Activated CD4-positive, alpha-beta T cell treated with anti-CD3 and anti-CD28 coated beads, Interleukin-2, amount 10 ng/mL, durations not matched to agents 7 days and 5 days (primary cell): ENCODE data around the gene CHMP1A. TPM values are rescaled to one million over a fixed set of nuclear protein-coding genes. Genes with fewer than 3 reads are reported as not detected.
"Not testable (repeated sequence)": the region's sequence is repeated elsewhere in the genome, so short reads cannot be mapped to it uniquely, and the experiment has no call there.

Experiments
- CTCF ChIA-PET: fragments of 350-600 bp; sonication (Branson Sonifier 250); formaldehyde crosslinking; loops from one replicate; lab custom pipeline; 2021; ENCODE audit warnings: antibody characterized with exemption; lab: Charles Lee
- POLR2A ChIA-PET: fragments of 350-600 bp; sonication (Branson Sonifier 250); formaldehyde crosslinking; loops from one replicate; lab custom pipeline; 2021; ENCODE audit warnings: antibody characterized with exemption; lab: Charles Lee
- DNase-seq: peaks from one replicate; pipeline ENCODE4 v3.0.0-alpha.2; 2020
- H3K27ac Mint-ChIP-seq: one replicate; pipeline ENCODE4 v1.8.0; 2021; ENCODE audit warnings: mild to moderate bottlenecking, moderate library complexity, mixed read lengths
- H3K27me3 Mint-ChIP-seq: one replicate; pipeline ENCODE4 v1.8.0; 2021; ENCODE audit warnings: mixed read lengths
- H3K36me3 Mint-ChIP-seq: one replicate; pipeline ENCODE4 v1.8.0; 2021; ENCODE audit warnings: low read depth, mixed read lengths
- H3K4me1 Mint-ChIP-seq: one replicate; pipeline ENCODE4 v1.8.0; 2021; ENCODE audit warnings: mixed read lengths
- H3K4me3 Mint-ChIP-seq: one replicate; pipeline ENCODE4 v1.8.0; 2021; ENCODE audit warnings: mild to moderate bottlenecking, moderate library complexity, mixed read lengths
- H3K9me3 Mint-ChIP-seq: one replicate; pipeline ENCODE4 v1.8.0; 2021; ENCODE audit warnings: mixed read lengths
- total RNA-seq, 2 experiments: library from RNA; stranded (reverse); gene quantifications; one replicate each; pipeline ENCODE4 v1.2.3, GENCODE V29; 2021

The CHMP1A gene
- total RNA-seq, 2 experiments from 2014 or later: 77.6 to 102 TPM

DNA sequence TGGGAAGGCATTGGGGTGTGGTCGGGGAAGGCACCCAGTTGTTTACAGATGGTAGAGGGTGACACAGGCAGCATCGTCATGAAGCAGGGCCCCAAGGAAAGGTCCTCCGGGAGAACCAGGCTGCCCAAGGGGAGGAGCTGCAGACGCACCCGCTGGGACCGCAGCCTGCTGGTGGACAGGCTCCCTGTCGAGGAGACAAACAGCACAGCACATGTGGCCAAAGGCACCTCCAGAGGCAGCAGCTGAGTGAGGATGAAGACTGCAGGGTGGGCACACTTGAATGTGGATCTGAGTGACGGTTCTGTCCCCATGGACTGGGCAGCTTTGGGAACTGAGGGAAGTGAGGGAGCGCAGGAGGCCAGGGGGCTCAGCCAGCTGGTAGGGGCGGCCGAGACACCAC is 12.4 kb downstream of the CHMP1A start:
- Mint-ChIP-seq H3K4me1 (peaks cover 7% of the 10 kb centered on the region), H3K36me3 (peaks cover 25% of the 10 kb centered on the region), H3K9me3 (no peaks in the 10 kb centered on the region), H3K27me3 (no peaks in the 10 kb centered on the region), H3K27ac (no peak overlapping the region), H3K4me3 (no peak overlapping the region)
- POLR2A ChIA-PET: no interaction called here
- CTCF ChIA-PET: no interaction called here
- no peak for DNase-seq

DNA sequence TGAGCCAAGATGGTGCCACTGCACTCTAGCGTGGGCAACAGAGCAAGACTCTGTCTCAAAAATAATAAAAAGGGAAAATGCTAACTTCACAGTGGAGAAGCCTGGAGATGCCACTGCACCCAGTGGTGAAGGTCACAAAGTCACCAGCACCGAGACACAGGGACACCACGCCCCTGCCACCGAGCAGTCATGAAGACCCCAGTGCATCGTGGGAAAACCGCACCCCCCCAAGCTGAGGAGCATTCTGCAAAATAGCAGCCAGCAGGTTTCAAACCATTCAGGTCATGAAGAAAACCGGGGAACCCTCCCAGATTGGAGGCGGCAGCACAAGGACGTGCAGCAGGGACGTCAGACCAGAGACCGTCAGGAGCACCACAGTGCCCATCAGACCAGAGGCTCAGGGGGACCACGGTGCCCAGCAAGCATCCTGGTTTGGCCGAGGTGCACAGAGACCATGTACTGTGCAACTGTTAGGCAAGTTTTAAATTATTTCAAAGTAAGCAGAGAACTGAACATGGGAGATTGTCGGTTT is 13.7 kb downstream of the CHMP1A start:
- H3K4me1 Mint-ChIP-seq: peaks cover 7% of the 10 kb centered on the region
- ChIA-PET CTCF (no interaction called here), POLR2A (no interaction called here)
- H3K27me3 Mint-ChIP-seq: no peaks in the 10 kb centered on the region
- no peak overlapping the region for H3K4me3 Mint-ChIP-seq
- DNase-seq: no peak
- peaks cover 16% of the 10 kb centered on the region for H3K36me3 Mint-ChIP-seq
- no peaks in the 10 kb centered on the region for H3K9me3 Mint-ChIP-seq
- H3K27ac Mint-ChIP-seq: peak overlapping the region; percentile 20

DNA sequence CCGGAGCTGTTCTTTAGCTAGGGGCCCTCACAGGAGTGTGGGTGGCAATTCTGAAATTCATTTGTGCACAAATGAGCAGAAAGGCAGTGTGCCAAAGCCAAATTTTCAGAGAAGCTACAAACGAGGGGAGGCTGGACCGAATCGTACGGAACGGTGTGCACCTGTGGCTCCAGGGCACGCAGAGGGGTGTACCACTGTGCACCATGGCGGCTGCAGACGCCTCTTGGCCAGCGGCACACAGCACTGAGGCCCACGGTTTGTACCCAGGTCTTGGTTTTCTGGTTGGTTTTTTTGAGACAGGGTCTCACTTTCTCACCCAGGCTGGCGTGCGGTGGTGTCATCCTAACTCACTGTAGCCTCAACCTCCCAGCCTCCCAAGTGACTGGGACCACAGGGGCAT is 14.9 kb downstream of the CHMP1A start:
- H3K9me3 Mint-ChIP-seq: no peaks in the 10 kb centered on the region
- peaks cover 13% of the 10 kb centered on the region for H3K36me3 Mint-ChIP-seq
- POLR2A ChIA-PET: no interaction called here
- CTCF ChIA-PET: interaction anchor here (1.8 kb wide), 1 partner anchor 10 kb away, joined by 6 read pairs; no protein-coding TSS in a partner anchor
- H3K27me3 Mint-ChIP-seq: no peaks in the 10 kb centered on the region
- no peak overlapping the region for H3K4me3 Mint-ChIP-seq
- H3K4me1 Mint-ChIP-seq: peaks cover 7% of the 10 kb centered on the region
- H3K27ac Mint-ChIP-seq: no peak overlapping the region
- DNase-seq: no peak

DNA sequence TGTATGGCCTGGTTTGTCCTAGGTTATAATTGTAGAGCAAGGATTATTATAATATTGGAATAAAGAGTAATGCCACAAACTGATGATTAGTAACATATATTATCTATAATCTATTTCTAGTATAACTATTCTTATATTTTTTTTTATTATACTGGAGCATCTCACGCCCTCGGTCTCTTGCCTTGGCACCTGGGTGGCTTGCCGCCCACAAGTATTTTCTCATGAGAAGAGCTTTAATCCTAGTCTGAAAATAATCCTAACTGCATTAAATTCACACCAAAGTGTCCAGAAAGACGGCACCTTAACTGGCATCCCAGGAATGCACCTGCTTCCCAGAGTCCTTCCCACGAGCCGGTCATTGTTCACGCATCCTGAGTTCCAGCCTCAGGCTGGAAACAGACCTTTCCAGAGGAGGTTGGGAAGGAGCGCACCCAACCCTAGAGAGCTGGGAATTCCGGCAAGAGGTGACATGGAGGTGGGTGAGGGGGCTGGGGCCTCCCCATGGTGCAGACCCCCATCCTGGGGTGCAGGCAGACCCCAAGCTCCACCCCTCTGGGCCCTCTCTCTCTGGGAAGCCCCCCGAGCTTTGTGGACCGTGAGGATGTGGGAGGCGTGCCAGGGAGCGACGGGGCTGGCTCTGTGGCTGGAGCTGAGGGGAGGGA is 15.9 kb downstream of the CHMP1A start:
- H3K9me3 Mint-ChIP-seq: no peaks in the 10 kb centered on the region
- no peak overlapping the region for H3K27ac Mint-ChIP-seq
- CTCF ChIA-PET: interaction anchor here (1.8 kb wide), 1 partner anchor 11 kb away, joined by 6 read pairs; no protein-coding TSS in a partner anchor
- DNase-seq: no peak
- no peaks in the 10 kb centered on the region for H3K27me3 Mint-ChIP-seq
- no peak overlapping the region for H3K4me3 Mint-ChIP-seq
- H3K36me3 Mint-ChIP-seq: peaks cover 8% of the 10 kb centered on the region
- peaks cover 7% of the 10 kb centered on the region for H3K4me1 Mint-ChIP-seq
- POLR2A ChIA-PET: no interaction called here

DNA sequence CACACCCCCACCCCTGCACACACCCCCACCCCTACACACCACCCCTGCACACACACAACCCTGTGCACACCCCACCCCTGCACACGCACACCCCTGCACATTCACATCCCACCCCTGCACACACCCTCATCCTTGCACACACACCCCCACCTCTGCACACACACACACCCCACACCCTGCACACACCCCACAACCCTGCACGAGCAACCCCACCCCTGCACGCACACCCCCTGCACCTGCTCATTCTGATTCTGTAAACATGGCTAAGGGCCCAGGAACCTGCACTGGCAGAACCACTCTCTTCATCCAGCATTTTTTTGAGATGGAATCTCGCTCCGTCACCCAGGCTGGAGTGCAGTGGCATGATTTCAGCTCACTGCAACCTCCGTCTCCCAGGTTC is 18.1 kb downstream of the CHMP1A start:
- Mint-ChIP-seq H3K27me3 (no peaks in the 10 kb centered on the region), H3K36me3 (no peaks in the 10 kb centered on the region), H3K9me3 (no peaks in the 10 kb centered on the region), H3K4me3 (no peak overlapping the region), H3K4me1 (peaks cover 7% of the 10 kb centered on the region), H3K27ac (no peak overlapping the region)
- ChIA-PET POLR2A (no interaction called here), CTCF (no interaction called here)
- no peak for DNase-seq

DNA sequence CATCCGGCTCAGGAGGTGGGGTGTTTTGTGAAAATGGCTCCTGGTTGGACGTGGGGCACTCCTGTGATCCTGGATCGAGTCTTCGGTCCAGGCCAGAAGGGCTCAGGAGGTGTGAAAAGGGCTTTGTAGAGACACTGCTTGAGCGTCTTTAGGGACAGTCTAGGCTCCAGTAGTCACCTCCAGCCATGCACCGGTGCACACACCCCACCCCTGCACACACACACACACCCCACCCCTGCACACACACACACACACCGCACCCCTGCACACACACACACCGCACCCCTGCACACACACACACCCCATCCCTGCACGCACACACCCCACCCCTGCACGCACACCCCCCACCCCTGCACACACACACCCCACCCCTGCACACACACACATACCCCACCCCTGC is 19.1 kb downstream of the CHMP1A start:
- CTCF ChIA-PET: no interaction called here
- Mint-ChIP-seq H3K36me3 (no peaks in the 10 kb centered on the region), H3K9me3 (no peaks in the 10 kb centered on the region), H3K27me3 (no peaks in the 10 kb centered on the region), H3K4me3 (no peak overlapping the region), H3K4me1 (peaks cover 7% of the 10 kb centered on the region), H3K27ac (no peak overlapping the region)
- POLR2A ChIA-PET: no interaction called here
- no peak for DNase-seq

DNA sequence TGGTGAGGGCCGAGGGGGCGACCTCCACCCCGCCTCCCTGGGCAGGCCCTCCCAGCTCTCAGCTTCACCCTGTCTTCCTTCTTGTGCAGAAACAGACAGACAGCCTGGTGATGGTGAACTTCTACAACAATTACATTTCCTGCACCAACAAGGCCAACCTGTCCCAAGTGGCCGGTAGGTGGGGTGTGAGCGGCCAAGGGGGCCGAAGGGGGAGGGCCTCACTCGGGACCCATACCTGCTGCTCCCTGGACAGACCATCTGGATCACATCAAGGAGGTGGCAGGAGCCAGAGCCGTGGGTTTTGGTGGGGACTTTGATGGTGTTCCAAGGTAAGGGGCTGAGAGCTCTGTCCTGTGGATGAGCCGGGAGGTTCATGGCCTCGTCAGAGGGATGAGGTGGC is 20.1 kb downstream of the CHMP1A start:
- ChIA-PET CTCF (no interaction called here), POLR2A (no interaction called here)
- no peak overlapping the region for H3K4me3 Mint-ChIP-seq
- peaks cover 7% of the 10 kb centered on the region for H3K4me1 Mint-ChIP-seq
- no peak for DNase-seq
- H3K36me3 Mint-ChIP-seq: no peaks in the 10 kb centered on the region
- no peaks in the 10 kb centered on the region for H3K27me3 Mint-ChIP-seq
- H3K27ac Mint-ChIP-seq: no peak overlapping the region
- no peaks in the 10 kb centered on the region for H3K9me3 Mint-ChIP-seq

DNA sequence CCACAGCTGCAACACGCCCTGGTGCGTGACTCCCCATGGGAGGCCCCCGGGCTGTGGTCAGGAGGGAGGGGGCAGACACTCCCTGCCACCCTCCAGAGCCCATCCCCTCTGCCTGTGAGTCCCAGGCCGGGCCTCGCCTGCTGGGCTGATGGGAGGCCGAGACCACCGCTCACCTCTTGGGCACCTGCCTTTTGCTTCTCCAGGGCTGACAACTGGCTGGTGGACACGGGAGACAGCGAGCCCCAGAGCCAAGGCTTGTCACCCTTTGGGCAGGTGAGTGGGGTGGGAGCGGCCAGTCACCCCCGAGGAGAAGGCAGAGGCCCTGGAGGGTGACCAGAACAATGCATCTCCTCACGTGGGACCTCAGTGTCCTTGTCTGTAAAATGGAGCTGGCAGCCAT is 20.8 kb downstream of the CHMP1A start:
- Mint-ChIP-seq H3K4me1 (peaks cover 7% of the 10 kb centered on the region), H3K27me3 (peaks cover 1% of the 10 kb centered on the region), H3K27ac (no peak overlapping the region), H3K9me3 (no peaks in the 10 kb centered on the region), H3K36me3 (no peaks in the 10 kb centered on the region), H3K4me3 (no peak overlapping the region)
- no peak for DNase-seq
- ChIA-PET POLR2A (no interaction called here), CTCF (no interaction called here)

DNA sequence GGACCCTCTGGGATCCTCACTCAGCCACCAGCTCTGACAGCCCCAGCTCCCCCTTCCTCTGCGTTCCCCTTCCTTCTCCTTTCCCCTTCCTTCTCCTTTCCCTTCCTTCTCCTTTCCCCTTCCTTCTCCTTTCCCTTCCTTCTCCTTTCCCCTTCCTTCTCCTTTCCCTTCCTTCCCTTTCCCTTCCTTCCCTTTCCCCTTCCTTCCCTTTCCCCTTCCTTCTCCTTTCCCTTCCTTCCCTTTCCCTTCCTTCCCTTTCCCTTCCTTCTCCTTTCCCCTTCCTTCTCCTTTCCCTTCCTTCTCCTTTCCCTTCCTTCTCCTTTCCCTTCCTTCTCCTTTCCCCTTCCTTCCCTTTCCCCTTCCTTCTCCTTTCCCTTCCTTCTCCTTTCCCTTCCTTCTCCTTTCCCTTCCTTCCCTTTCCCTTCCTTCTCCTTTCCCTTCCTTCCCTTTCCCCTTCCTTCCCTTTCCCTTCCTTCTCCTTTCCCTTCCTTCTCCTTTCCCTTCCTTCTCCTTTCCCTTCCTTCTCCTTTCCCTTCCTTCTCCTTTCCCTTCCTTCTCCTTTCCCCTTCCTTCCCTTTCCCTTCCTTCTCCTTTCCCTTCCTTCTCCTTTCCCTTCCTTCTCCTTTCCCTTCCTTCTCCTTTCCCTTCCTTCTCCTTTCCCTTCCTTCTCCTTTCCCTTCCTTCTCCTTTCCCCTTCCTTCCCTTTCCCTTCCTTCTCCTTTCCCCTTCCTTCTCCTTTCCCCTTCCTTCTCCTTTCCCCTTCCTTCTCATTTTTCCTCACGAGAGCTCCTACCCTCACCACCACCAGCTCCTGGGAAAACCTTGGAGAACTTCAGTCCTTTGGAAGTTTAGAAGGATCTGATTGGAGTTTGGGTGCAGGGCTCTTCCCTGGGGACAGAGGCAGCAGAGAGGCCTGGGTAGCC is 22.8 kb downstream of the CHMP1A start:
- CTCF ChIA-PET: interaction anchor here (0.9 kb wide), 1 partner anchor 363 kb away, joined by 3 read pairs; no protein-coding TSS in a partner anchor
- H3K9me3 Mint-ChIP-seq, H3K27ac Mint-ChIP-seq, H3K36me3 Mint-ChIP-seq, H3K4me3 Mint-ChIP-seq, H3K27me3 Mint-ChIP-seq, H3K4me1 Mint-ChIP-seq, DNase-seq, POLR2A ChIA-PET: not testable (repeated sequence)

DNA sequence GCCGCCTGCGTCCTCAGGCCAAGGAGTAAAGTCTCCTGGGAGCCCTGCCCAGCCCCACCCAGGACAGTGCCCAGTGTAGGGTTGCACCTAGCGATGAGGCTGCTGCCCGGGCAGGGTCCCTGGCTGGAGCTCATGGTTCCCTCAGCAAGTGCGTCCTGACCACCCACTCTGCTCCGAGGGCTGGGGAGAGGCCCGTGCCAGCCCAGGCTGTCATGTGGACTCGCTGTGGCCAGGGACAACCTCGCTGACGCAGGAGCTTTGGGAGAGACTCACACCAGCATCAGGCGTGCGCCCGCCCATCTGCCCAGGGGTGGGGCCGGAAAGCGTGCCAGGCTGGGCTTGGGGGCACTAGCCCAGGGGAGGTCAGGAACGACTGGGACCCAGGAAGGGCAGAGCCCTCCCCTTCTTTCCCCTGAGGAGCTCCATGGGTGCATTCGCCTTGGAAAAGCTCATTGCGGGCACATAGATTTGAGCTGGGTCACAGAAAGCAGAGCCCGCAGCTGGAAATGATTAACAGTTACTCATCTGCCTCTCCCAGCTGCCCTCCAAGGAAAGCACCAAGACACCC is 24.4 kb downstream of the CHMP1A start:
- DNase-seq: no peak
- H3K27ac Mint-ChIP-seq: no peak overlapping the region
- H3K9me3 Mint-ChIP-seq: no peaks in the 10 kb centered on the region
- ChIA-PET CTCF (interaction anchor here (0.6 kb wide), 1 partner anchor 861 kb away, joined by 3 read pairs; no protein-coding TSS in a partner anchor), POLR2A (no interaction called here)
- H3K4me3 Mint-ChIP-seq: no peak overlapping the region
- no peaks in the 10 kb centered on the region for H3K4me1 Mint-ChIP-seq
- H3K36me3 Mint-ChIP-seq: no peaks in the 10 kb centered on the region
- H3K27me3 Mint-ChIP-seq: peaks cover 1% of the 10 kb centered on the region

DNA sequence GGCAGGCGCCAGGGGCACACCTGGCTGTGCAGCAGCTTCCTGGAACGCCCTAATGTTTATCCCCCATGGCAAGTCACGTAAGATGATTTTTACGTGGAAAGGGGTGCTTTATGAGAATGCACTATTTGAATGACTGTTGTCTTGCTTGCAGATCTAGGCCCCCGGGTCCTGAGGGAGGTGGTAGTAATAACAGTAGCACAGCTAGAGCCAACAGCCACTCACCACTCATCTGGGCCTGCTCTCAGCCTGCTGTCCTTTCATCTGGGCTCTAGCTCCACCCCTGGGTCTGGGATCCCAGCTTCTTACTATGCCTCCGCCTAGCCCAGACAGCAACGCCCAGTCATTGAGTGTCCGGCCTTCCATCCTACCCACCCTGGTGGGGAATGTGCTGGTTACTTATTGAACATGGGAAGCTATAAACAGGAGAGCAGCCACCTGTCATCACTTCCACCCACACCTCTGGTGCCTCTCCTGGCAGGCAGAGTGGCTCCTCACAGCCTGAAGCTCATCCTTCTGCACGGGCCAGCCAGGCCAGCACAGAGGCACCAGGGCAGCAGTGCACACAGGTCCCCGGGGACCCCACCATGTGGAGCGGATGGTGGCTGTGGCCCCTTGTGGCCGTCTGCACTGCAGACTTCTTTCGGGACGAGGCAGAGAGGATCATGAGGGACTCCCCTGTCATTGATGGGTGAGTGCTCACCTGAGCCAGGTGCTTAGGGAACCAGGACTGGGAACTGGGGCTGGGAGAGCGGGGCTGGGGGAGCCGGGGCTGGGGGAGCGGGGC is 27.5 kb downstream of the CHMP1A start:
- CTCF ChIA-PET: interaction anchor here (0.6 kb wide), 1 partner anchor 38 kb away, joined by 3 read pairs; no protein-coding TSS in a partner anchor

More for the DNA sequence above, 27.5 kb downstream of the CHMP1A start:
- Mint-ChIP-seq H3K27me3 (peaks cover 1% of the 10 kb centered on the region), H3K4me3 (no peak overlapping the region), H3K27ac (no peak overlapping the region), H3K36me3 (no peaks in the 10 kb centered on the region), H3K9me3 (no peaks in the 10 kb centered on the region), H3K4me1 (no peaks in the 10 kb centered on the region)
- DNase-seq: no peak
- POLR2A ChIA-PET: no interaction called here
